Neural progenitor cell (in vitro differentiated cells): ENCODE measurements around the gene PDAP1.

Experiments
- EZH2 ChIP-seq: fragments of 200-600 bp; sonication (generic); IDR thresholded peaks from 2 replicates; pipeline ENCODE4 v1.6.1; 2017; ENCODE audit warnings: antibody characterized with exemption, mild to moderate bottlenecking, moderate library complexity
- EZH2phosphoT487 ChIP-seq: fragments of 200-600 bp; sonication (generic); IDR thresholded peaks from 2 replicates; pipeline ENCODE4 v1.6.1; 2017; ENCODE audit warnings: antibody characterized with exemption

GRCh38 chr7:99373091-99374066, 35.0 kb downstream of the PDAP1 start:
- TF ChIP-seq EZH2phosphoT487 (no peak), EZH2 (no peak)
